ENCODE data around the gene SH2D3A.
"Not testable (repeated sequence)": the region's sequence is repeated elsewhere in the genome, so short reads cannot be mapped to it uniquely, and the experiment has no call there.

DNA sequence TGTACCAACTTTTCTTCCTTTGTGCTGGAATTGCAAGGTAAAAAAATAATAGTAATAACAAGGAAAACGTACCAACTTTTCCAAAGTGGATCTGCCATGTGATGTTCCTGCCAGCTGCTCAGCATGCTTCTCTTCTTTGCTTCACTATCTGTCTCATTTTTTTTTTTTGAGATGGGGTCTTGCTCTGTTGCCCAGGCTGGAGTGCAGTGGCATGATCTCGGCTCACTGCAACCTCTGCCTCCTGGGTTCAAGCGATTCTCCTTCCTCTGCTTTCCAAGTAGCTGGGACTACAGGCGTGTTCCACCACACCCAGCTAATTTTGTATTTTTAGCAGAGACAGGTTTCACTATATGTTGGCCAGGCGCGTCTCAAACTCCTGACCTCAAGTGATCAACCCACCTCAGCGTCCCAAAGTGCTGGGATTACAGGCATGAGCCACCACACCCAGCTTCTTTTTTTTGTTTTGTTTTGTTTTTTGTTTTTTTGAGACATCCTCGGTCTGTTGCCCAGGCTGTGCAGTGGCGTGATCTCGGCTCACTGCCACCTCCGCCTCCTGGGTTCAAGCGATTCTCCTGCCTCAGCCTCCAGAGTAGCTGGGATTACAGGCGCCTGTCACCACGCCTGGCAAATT is 33.0 kb upstream of the SH2D3A start:
- TF ChIP-seq, protein P1, sequence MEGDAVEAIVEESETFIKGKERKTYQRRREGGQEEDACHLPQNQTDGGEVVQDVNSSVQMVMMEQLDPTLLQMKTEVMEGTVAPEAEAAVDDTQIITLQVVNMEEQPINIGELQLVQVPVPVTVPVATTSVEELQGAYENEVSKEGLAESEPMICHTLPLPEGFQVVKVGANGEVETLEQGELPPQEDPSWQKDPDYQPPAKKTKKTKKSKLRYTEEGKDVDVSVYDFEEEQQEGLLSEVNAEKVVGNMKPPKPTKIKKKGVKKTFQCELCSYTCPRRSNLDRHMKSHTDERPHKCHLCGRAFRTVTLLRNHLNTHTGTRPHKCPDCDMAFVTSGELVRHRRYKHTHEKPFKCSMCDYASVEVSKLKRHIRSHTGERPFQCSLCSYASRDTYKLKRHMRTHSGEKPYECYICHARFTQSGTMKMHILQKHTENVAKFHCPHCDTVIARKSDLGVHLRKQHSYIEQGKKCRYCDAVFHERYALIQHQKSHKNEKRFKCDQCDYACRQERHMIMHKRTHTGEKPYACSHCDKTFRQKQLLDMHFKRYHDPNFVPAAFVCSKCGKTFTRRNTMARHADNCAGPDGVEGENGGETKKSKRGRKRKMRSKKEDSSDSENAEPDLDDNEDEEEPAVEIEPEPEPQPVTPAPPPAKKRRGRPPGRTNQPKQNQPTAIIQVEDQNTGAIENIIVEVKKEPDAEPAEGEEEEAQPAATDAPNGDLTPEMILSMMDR (IDR thresholded peaks at IDR 0.05), result not testable (repeated sequence)
- TF ChIP-seq POLR2A (IDR thresholded peaks at IDR 0.05), result not testable (repeated sequence)

Data from thyroid gland (tissue), 4 donors.